ENCODE data around the gene QDPR.
A peak's percentile ranks its signal among the peaks of the same experiment; 100 is the strongest.
"Not testable (repeated sequence)": the region's sequence is repeated elsewhere in the genome, so short reads cannot be mapped to it uniquely, and the experiment has no call there.

QDPR gene

DNA sequence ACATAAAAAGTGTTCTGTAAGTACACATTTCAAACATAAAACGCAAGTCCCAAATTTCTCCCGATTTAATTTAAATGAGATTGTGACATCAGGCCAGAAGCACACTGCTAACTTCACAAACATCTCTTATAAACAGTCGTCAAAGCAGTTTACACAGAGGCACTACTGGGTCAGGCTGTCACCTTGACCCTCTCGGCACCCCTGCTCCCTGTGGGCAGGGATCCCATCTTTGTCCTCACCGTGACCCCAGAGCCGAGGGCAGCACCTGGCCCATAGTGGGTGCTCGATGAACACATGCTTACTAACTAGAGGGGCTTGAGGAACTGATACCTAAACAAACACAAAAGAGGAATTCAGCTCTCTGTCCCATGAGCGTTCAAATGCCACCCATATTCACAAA, 22.2 kb downstream of the QDPR start:
- DNase-seq = no peak

GRCh38 chr4:17489123-17489522, 22.8 kb downstream of the QDPR start:
- DNase-seq = no peak

GRCh38 chr4:17482716-17483115, 29.2 kb downstream of the QDPR start:
- DNase-seq = no peak

GRCh38 chr4:17480955-17481354, 30.9 kb downstream of the QDPR start:
- DNase-seq = no peak

- no peak for DNase-seq
Measured at GRCh38 chr4:17480210-17480927, 31.5 kb downstream of the QDPR start.

DNA sequence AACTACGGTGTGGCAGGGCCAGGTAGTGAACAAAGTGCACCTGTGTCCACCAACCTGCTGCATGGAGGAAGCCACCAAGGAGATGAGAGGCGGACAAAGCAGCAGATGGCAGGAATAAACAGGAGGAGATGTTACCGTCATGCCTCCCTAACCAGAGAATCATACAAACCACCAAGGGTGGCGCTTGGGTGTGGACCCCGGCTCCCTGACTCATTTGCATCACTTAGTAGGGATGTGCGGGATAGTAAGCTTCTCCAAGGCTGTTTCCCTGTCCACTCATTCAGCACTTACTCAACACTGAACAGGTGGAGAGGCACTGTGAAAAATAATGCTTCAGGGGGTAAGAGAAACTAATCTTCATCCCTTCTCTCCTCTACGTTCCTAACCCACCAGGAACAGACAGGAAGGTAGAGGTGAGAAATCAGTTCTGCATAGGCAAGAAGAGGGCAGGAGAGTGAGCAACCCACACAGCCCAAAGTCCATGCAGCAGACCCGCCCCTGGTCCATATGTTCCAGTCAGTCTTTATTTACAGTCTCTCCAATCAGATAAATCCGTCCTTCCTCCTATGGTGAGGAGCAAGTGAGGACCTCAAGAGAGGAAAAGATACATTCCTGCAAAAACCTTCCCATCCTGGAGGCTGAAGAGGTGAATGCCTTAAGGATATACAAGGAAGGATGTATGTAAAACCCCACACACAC, 34.0 kb downstream of the QDPR start:
- no peak for DNase-seq

- DNase-seq = no peak
Measured at GRCh38 chr4:17476853-17477252, 35.0 kb downstream of the QDPR start.

DNA sequence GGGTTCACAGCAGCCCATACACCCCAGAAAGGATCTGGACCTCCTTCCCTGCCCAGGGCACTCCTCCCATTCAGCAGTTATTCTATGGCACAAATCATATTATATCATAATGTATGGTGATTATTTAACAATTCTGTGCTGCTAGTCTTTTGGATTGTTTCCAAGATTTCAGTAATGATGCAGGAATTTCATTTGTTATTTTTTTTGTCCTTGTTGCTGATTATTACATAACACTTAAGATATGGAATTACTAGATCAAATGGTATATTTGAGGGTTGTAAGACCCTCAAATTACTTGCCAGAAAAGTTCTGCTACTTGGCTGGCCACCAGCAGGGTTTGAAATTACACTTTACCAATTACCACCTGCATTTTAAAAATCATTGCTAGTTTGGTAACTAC, 36.4 kb downstream of the QDPR start:
- no peak for DNase-seq

- DNase-seq = no peak
Measured at GRCh38 chr4:17469931-17470674, 41.8 kb downstream of the QDPR start.

- no peak for DNase-seq
Measured at GRCh38 chr4:17468619-17469221, 43.2 kb downstream of the QDPR start.

- DNase-seq = no peak
Measured at GRCh38 chr4:17463606-17464005, 48.3 kb downstream of the QDPR start.

DNA sequence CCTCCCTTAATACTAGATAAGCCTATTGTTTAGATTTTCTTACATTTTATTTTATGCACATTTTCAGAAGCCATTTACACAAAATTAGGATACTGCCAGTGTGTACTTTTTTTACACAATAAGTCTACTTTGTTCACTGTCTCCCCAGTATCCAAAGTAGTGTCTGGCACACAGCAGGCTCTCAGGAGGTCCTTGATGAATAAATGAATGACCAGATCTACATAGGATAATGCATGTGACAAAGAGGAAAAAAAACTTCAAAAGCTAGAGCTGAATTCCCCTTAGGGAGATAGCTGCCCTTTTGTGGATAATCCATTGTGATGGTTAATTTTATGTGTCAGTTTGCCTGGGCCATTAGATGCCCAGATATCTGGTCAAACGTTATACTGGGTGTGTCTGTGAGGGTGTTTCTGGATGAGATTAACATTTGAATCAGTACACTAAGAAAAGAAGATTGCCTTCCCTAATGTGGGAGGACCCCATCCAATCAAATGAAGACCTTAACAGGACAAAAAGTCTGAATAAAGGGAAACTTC, 61.6 kb downstream of the QDPR start:
- no peak for DNase-seq

DNA sequence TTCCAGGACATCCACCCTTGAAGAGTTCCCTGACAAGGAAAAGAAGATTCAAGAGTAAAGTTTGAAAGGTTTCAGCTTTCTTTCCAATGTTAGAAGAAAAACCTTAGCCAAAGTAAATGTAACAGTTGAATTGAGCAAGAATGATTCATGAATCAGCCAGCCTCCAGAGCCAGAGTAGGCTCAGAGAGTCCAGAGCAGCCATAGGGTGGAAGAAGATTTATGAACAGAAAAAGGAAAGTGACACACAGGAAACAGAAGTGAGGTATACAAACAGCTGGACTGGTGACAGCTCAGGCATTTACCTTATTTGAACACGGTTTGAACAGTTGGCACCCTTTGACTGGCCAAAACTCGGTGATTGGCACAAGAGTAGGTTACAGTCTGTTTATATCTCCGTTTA, 63.2 kb downstream of the QDPR start:
- no peak for DNase-seq

- DNase-seq = peak; percentile 58
Measured at GRCh38 chr4:17447675-17448298, 64.1 kb downstream of the QDPR start.

DNA sequence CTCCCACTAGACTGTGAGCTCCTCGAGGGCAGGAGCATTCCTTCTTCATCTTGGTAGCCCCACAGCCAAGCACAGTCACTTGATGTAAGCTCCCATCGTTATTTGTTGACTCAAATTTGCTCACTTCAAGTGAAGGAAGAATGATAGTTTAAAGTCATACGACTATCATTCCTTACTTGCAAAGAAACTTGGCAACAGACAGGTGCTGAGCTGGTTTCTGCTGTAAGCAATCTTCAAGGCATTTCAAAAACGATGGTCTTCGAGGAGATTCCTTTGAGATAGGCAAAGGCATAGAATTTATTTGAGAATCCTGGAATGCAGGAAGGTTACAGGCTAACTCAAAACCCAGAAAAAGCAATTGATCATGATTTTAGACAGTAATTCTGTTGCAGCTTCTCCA, 64.8 kb downstream of the QDPR start:
- DNase-seq = no peak

DNA sequence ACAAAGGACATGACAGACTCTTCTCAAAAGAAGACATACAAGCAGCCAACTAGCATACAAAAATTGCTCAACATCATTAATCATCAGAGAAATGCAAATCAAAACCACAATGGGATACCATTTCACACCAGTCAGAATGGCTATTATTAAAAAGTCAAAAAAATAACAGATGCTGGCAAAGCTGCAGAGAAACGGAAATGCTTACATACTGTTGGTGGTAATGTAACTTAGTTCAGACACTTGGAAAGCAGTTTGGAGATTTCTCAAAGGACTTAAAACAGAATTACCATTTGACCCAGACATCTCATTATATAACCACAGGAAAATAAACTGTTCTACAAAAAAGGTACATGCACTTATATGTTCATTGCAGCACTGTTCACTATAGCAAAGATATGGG, 69.4 kb downstream of the QDPR start:
- DNase-seq = not testable (repeated sequence)

DNA sequence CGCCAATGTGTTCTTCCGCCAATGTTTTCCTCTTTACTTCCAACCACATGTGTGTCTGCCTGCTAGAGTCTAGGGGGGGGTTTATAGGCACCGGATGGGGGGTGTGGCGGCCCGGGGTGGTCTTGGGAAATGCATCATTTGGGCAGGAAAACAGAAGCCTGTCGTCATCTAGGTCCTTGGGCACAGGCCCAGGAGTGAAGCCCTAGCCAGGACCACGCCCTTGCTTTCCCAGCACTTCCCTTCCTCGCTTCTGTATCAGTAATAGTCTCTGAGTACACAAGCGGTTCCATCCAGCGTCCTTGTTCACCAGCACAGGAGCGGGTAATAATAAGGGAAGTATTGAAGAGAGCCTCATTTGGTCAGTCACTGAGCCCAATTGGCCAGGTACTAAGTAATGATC, 74.5 kb downstream of the QDPR start:
- DNase-seq = no peak

- DNase-seq = no peak
Measured at GRCh38 chr4:17436750-17437090, 75.2 kb downstream of the QDPR start.

Data from CD4-positive, alpha-beta T cell treated with Interleukin-6 for 4 hours (primary cell).